Neural progenitor cell (in vitro differentiated cells): ENCODE results near the gene DRC1. TPM values are rescaled to one million over a fixed set of nuclear protein-coding genes. Genes with fewer than 3 reads are reported as not detected.

ENCODE experiments used
- DNase-seq: peaks from one replicate; pipeline ENCODE4 v3.0.0-alpha.2; 2016; ENCODE audit warnings: low spot score
- H2AFZ ChIP-seq: fragments of 200-600 bp; sonication (generic); replicated peaks from 2 replicates; pipeline ENCODE4 v1.6.1; 2016; ENCODE audit warnings: antibody characterized with exemption
- H3F3A ChIP-seq: fragments of 200-600 bp; sonication (generic); 2 replicates; pipeline ENCODE4 v1.6.1; 2016; ENCODE audit warnings: antibody characterized with exemption, low read depth
- H3K27ac ChIP-seq: fragments of 200-600 bp; sonication (generic); 2 replicates; pipeline ENCODE4 v1.5.1; 2016; ENCODE audit warnings: mild to moderate bottlenecking
- H3K27me3 ChIP-seq: fragments of 200-600 bp; sonication (generic); 2 replicates; pipeline ENCODE4 v1.6.1; 2016; ENCODE audit warnings: mild to moderate bottlenecking, moderate library complexity
- H3K36me3 ChIP-seq: fragments of 200-600 bp; sonication (generic); 2 replicates; pipeline ENCODE4 v1.5.1; 2016
- H3K4me1 ChIP-seq: fragments of 200-600 bp; sonication (generic); 2 replicates; pipeline ENCODE4 v1.6.1; 2016; ENCODE audit warnings: mixed run types
- H3K4me2 ChIP-seq: fragments of 200-600 bp; sonication (generic); 2 replicates; pipeline ENCODE4 v1.6.1; 2016
- H3K4me3 ChIP-seq: fragments of 200-600 bp; sonication (generic); 2 replicates; pipeline ENCODE4 v1.5.1; 2016
- H3K79me2 ChIP-seq: fragments of 200-600 bp; sonication (generic); 2 replicates; pipeline ENCODE4 v1.6.1; 2016; ENCODE audit warnings: low read depth
- H3K9ac ChIP-seq: fragments of 200-600 bp; sonication (generic); 2 replicates; pipeline ENCODE4 v1.6.1; 2016
- H3K9me3 ChIP-seq: fragments of 200-600 bp; sonication (generic); 2 replicates; pipeline ENCODE4 v1.5.1; 2016; ENCODE audit warnings: low read depth
- H4K20me1 ChIP-seq: fragments of 200-600 bp; sonication (generic); 2 replicates; pipeline ENCODE4 v1.6.1; 2016; ENCODE audit warnings: low read depth
- H3K27ac Mint-ChIP-seq: 3 replicates; pipeline ENCODE4 v1.8.0; 2021; ENCODE audit warnings: mixed read lengths
- H3K27me3 Mint-ChIP-seq: 2 replicates; pipeline ENCODE4 v1.8.0; 2022; ENCODE audit warnings: low read depth, mild to moderate bottlenecking, inconsistent platforms, moderate library complexity, mixed read lengths; ENCODE audit not compliant: insufficient read depth
- H3K36me3 Mint-ChIP-seq: 3 replicates; pipeline ENCODE4 v1.8.0; 2021; ENCODE audit warnings: mixed read lengths
- H3K4me1 Mint-ChIP-seq: 3 replicates; pipeline ENCODE4 v1.8.0; 2021; ENCODE audit warnings: mixed read lengths
- H3K4me3 Mint-ChIP-seq: 3 replicates; pipeline ENCODE4 v1.8.0; 2021; ENCODE audit warnings: mild to moderate bottlenecking, moderate library complexity, mixed read lengths
- H3K9me3 Mint-ChIP-seq: 3 replicates; pipeline ENCODE4 v1.8.0; 2020; ENCODE audit warnings: mixed read lengths
- EZH2 ChIP-seq: fragments of 200-600 bp; sonication (generic); IDR thresholded peaks from 2 replicates; pipeline ENCODE4 v1.6.1; 2017; ENCODE audit warnings: antibody characterized with exemption, mild to moderate bottlenecking, moderate library complexity
- EZH2phosphoT487 ChIP-seq: fragments of 200-600 bp; sonication (generic); IDR thresholded peaks from 2 replicates; pipeline ENCODE4 v1.6.1; 2017; ENCODE audit warnings: antibody characterized with exemption
- total RNA-seq: library from RNA; depleted of rRNA; stranded (reverse); fragments of >200 nt; gene quantifications from 2 replicates; pipeline ENCODE4 v1.2.3, GENCODE V29; 2015; ENCODE audit warnings: low replicate concordance
- TF ChIP-seq, protein P1 (sequence below): fragments of 200-600 bp; sonication (generic); IDR thresholded peaks from 2 replicates; pipeline ENCODE4 v1.5.1; 2017; ENCODE audit warnings: antibody characterized with exemption, mild to moderate bottlenecking

The DRC1 gene
- total RNA-seq, 1 donor from 2014 or later = not detected

DNA sequence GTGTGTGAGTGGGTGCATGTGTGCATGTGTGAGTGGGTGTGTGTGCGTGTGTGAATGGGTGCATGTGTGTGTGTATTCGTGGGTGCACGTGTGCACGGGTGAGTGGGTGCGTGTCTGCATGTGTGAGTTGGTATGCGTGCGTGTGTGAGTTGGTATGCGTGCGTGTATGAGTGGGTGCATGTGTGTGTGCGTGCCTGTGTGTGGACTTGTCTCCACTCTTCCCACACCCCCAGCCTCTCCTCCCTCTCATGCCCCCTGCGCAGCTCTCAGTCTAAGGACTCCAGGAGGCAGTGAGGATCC lies 81.3 kb downstream of the DRC1 start:
- Histone ChIP-seq H3K9me3 (no peaks in the 10 kb centered on the region), H3K9ac (no peak overlapping the region), H2AFZ (no peak overlapping the region), H3F3A (no peaks in the 10 kb centered on the region), H3K4me3 (no peak overlapping the region), H3K4me1 (peaks cover 2% of the 10 kb centered on the region), H3K36me3 (no peaks in the 10 kb centered on the region), H3K27ac (no peak overlapping the region), H3K4me2 (no peak overlapping the region), H3K27me3 (no peaks in the 10 kb centered on the region), H4K20me1 (no peaks in the 10 kb centered on the region), H3K79me2 (no peaks in the 10 kb centered on the region)
- H3K27me3 Mint-ChIP-seq = peaks cover 14% of the 10 kb centered on the region
- H3K9me3 Mint-ChIP-seq = no peaks in the 10 kb centered on the region
- H3K27ac Mint-ChIP-seq = peak overlapping the region; percentile 74
- peak overlapping the region; percentile 47 for H3K4me3 Mint-ChIP-seq
- no peaks in the 10 kb centered on the region for H3K36me3 Mint-ChIP-seq
- no peak for TF ChIP-seq EZH2
- TF ChIP-seq, protein P1, sequence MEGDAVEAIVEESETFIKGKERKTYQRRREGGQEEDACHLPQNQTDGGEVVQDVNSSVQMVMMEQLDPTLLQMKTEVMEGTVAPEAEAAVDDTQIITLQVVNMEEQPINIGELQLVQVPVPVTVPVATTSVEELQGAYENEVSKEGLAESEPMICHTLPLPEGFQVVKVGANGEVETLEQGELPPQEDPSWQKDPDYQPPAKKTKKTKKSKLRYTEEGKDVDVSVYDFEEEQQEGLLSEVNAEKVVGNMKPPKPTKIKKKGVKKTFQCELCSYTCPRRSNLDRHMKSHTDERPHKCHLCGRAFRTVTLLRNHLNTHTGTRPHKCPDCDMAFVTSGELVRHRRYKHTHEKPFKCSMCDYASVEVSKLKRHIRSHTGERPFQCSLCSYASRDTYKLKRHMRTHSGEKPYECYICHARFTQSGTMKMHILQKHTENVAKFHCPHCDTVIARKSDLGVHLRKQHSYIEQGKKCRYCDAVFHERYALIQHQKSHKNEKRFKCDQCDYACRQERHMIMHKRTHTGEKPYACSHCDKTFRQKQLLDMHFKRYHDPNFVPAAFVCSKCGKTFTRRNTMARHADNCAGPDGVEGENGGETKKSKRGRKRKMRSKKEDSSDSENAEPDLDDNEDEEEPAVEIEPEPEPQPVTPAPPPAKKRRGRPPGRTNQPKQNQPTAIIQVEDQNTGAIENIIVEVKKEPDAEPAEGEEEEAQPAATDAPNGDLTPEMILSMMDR = no peak
- no peak for TF ChIP-seq EZH2phosphoT487
- H3K4me1 Mint-ChIP-seq = peaks cover 10% of the 10 kb centered on the region
- no peak for DNase-seq

DNA sequence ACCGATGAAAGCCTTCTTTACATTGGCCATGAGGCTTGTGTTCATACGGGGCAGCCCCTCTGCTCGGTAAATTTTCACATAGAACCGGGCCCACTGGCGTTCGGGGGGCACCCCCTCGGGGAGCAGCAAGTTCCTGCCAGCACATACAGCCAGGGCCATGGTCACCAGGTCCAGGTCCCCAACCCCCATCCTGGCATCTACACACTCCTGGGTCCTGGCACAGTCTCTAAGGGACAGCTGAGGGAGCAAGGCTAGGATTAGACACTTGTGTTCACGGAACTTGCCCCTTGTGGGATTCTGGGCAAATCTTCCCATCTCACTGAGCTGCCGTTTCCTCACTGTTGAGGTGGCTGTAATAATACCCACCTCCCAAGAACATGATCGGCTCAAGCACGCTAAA lies 81.8 kb downstream of the DRC1 start:
- Histone ChIP-seq H3K79me2 (no peaks in the 10 kb centered on the region), H3K4me2 (no peak overlapping the region), H3K9ac (no peak overlapping the region), H3K9me3 (no peaks in the 10 kb centered on the region), H4K20me1 (no peaks in the 10 kb centered on the region), H3K4me3 (no peak overlapping the region), H3K27me3 (no peaks in the 10 kb centered on the region), H3F3A (no peaks in the 10 kb centered on the region), H3K4me1 (no peaks in the 10 kb centered on the region), H3K36me3 (no peaks in the 10 kb centered on the region), H2AFZ (no peak overlapping the region), H3K27ac (no peak overlapping the region)
- peaks cover 10% of the 10 kb centered on the region for H3K4me1 Mint-ChIP-seq
- H3K4me3 Mint-ChIP-seq = no peak overlapping the region
- TF ChIP-seq EZH2phosphoT487 (no peak), EZH2 (no peak)
- DNase-seq = no peak
- H3K36me3 Mint-ChIP-seq = no peaks in the 10 kb centered on the region
- H3K27me3 Mint-ChIP-seq = peaks cover 14% of the 10 kb centered on the region
- H3K27ac Mint-ChIP-seq = no peak overlapping the region
- H3K9me3 Mint-ChIP-seq = no peaks in the 10 kb centered on the region

DNA sequence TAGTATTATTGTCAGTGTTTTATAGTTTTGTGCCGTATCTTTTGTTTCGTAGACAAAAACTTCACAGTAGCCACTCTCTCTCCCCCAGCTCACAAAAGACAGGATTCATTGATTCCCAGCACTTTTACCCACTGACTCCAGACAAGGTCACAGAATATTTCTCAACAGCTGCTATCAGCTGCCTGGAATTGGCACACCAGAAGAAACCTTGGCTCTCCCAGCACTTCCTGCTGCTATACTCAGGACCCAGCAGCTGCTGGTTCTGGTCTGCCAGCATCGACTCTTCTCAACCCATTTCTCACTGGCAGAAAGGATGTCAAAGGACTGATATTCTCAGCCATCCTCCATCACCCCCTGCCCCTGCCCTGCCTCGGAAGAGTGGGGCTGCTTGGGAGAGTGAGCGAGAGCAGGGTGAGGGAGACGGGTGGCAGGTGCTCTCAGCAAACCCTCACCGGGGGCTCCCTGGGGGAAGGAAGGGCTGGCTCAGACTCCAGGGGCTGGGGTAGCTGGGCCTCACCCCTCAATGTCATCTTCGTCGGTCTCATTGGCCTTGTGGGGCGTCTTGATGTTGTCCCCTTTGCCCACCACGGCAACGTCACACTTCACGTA lies 82.3 kb downstream of the DRC1 start:
- H3K4me1 ChIP-seq = no peaks in the 10 kb centered on the region
- H3K4me3 ChIP-seq = no peak overlapping the region
- H3K4me1 Mint-ChIP-seq = peaks cover 10% of the 10 kb centered on the region
- no peak overlapping the region for H3K27ac ChIP-seq
- H3K4me3 Mint-ChIP-seq = no peak overlapping the region
- no peaks in the 10 kb centered on the region for H3K27me3 ChIP-seq
- no peak overlapping the region for H3K9ac ChIP-seq
- TF ChIP-seq EZH2phosphoT487 = no peak
- no peak for TF ChIP-seq EZH2
- TF ChIP-seq, protein P1 = no peak
- no peak for DNase-seq
- no peaks in the 10 kb centered on the region for H3F3A ChIP-seq
- H3K9me3 Mint-ChIP-seq = no peaks in the 10 kb centered on the region
- H3K27me3 Mint-ChIP-seq = peaks cover 14% of the 10 kb centered on the region
- H2AFZ ChIP-seq = no peak overlapping the region
- H3K36me3 Mint-ChIP-seq = no peaks in the 10 kb centered on the region
- no peaks in the 10 kb centered on the region for H3K36me3 ChIP-seq
- no peaks in the 10 kb centered on the region for H3K9me3 ChIP-seq
- H4K20me1 ChIP-seq = no peaks in the 10 kb centered on the region
- H3K4me2 ChIP-seq = no peak overlapping the region
- H3K79me2 ChIP-seq = no peaks in the 10 kb centered on the region
- peak overlapping the region; percentile 10 for H3K27ac Mint-ChIP-seq

DNA sequence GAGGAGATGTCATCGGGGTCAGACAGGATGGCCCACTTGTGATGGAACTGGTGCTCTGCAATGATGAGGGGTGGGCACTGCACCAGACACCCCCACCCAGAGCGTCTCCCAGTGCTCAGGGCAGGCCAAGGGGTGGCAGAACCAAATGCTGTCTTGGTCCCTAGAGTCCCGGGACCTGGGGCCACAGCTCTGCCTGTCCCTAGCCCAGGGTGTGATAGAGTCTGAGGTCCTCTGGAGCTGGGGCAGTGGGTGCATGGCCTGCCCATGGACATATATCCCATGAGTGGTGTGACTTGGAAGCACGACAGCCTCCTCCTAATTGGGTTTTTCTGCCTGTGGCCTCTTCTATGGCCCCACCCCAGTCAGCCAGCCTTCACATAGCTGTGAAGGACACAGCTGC lies 82.9 kb downstream of the DRC1 start:
- no peak for DNase-seq
- Histone ChIP-seq H3K27me3 (no peaks in the 10 kb centered on the region), H3K79me2 (no peaks in the 10 kb centered on the region), H3F3A (no peaks in the 10 kb centered on the region), H3K9ac (no peak overlapping the region), H2AFZ (no peak overlapping the region), H3K27ac (no peak overlapping the region), H4K20me1 (no peaks in the 10 kb centered on the region), H3K4me2 (no peak overlapping the region), H3K36me3 (no peaks in the 10 kb centered on the region), H3K4me3 (no peak overlapping the region), H3K9me3 (no peaks in the 10 kb centered on the region), H3K4me1 (no peaks in the 10 kb centered on the region)
- Mint-ChIP-seq H3K9me3 (no peaks in the 10 kb centered on the region), H3K4me1 (peaks cover 12% of the 10 kb centered on the region), H3K4me3 (no peak overlapping the region), H3K36me3 (no peaks in the 10 kb centered on the region), H3K27ac (no peak overlapping the region), H3K27me3 (peaks cover 14% of the 10 kb centered on the region)
- TF ChIP-seq, protein P1 = no peak
- TF ChIP-seq EZH2phosphoT487 (no peak), EZH2 (no peak)
